HCT116 (cell line): ENCODE data around the gene CYREN. TPM values are rescaled to one million over a fixed set of nuclear protein-coding genes. Genes with fewer than 3 reads are reported as not detected.

Experiments used
- ATAC-seq: fragments of 200-7000 bp; cut with Tn5 transposase; 2 replicates; pipeline ENCODE4 v1.9.1; 2020; ENCODE audit warnings: mild to moderate bottlenecking, moderate library complexity
- BruUV-seq: library from RNA; stranded (reverse); fragments of 400-500 nt; replicated peaks from 2 replicates; lab custom pipeline; 2021; lab: Mats Ljungman, UMichigan
- CTCF ChIA-PET: fragments of 300-600 bp; sonication (Branson Sonifier 250); formaldehyde crosslinking; loops from one replicate; lab custom pipeline; 2021; ENCODE audit warnings: antibody characterized with exemption; lab: Charles Lee
- POLR2A ChIA-PET: fragments of 300-600, 350-600 bp; sonication (Branson Sonifier 250); formaldehyde crosslinking; loops from one replicate; lab custom pipeline; 2021; ENCODE audit warnings: antibody characterized with exemption; lab: Charles Lee
- RAD21 ChIA-PET, 2 experiments: fragments of 300-600 bp; sonication (Branson Sonifier 250); formaldehyde crosslinking; loops; one replicate each; lab custom pipeline; 2023; ENCODE audit warnings: low total read pairs in 2 of 2; ENCODE audit not compliant: uncharacterized antibody in 2 of 2, unreplicated experiment in 2 of 2, low non-redundant PET in 1 of 2; lab: Charles Lee
- DNase-seq: peaks from one replicate; pipeline ENCODE4 v3.0.0-alpha.2; 2010; ENCODE audit warnings: low read depth, low spot score
- H2AFZ ChIP-seq: fragments of 200-600 bp; shearing (Covaris generic), sonication (generic); 2 replicates; pipeline ENCODE4 v1.6.1; 2017; ENCODE audit warnings: low read depth, mixed run types, mixed read lengths, antibody characterized with exemption, low read length; ENCODE audit not compliant: poor library complexity, severe bottlenecking
- H3K27ac ChIP-seq: 2 replicates; pipeline ENCODE4 v1.5.1; 2012; ENCODE audit warnings: low read depth, low read length
- H3K27me3 ChIP-seq: fragments of 200-600 bp; sonication (generic); 2 replicates; pipeline ENCODE4 v1.6.1; 2016; ENCODE audit warnings: mixed run types, low read length, mixed read lengths; ENCODE audit not compliant: insufficient read depth
- H3K36me3 ChIP-seq, 2 experiments: fragments of 200-500 bp in 1 of 2; fragments of 200-600 bp in 1 of 2; sonication (Bioruptor generic) in 1 of 2; sonication (generic) in 1 of 2; 2 replicates each; pipeline versions ENCODE4 v1.5.1 to v1.6.1; 2014 to 2016; ENCODE audit warnings: low read length in 2 of 2, inconsistent platforms in 1 of 2, mixed read lengths in 1 of 2, mixed run types in 1 of 2; ENCODE audit not compliant: insufficient read depth in 2 of 2, control insufficient read depth in 1 of 2
- H3K4me1 ChIP-seq, 2 experiments: fragments of 200-600 bp in 1 of 2; sonication (generic) in 1 of 2; 2 replicates each; pipeline versions ENCODE4 v1.5.1 to v1.6.1; 2012 to 2017; ENCODE audit warnings: low read length in 2 of 2, inconsistent platforms in 1 of 2, mild to moderate bottlenecking in 1 of 2, mixed read lengths in 1 of 2, mixed run types in 1 of 2, moderate library complexity in 1 of 2; ENCODE audit not compliant: insufficient read depth in 2 of 2, control insufficient read depth in 1 of 2
- H3K4me2 ChIP-seq: fragments of 200-600 bp; sonication (generic); 2 replicates; pipeline ENCODE4 v1.6.1; 2017; ENCODE audit warnings: mixed run types, low read length, mixed read lengths
- H3K4me3 ChIP-seq, 2 experiments: fragments of 200-600 bp in 1 of 2; sonication (generic) in 1 of 2; replicated peaks in 1 of 2; 2 replicates each; pipeline ENCODE4 v1.5.1; 2011 to 2016; ENCODE audit warnings: low read length in 2 of 2, control low read depth in 1 of 2, low read depth in 1 of 2, mild to moderate bottlenecking in 1 of 2, mixed read lengths in 1 of 2, mixed run types in 1 of 2
- H3K79me2 ChIP-seq: fragments of 200-600 bp; sonication (generic); 2 replicates; pipeline ENCODE4 v1.6.1; 2017; ENCODE audit warnings: mild to moderate bottlenecking, mixed run types, low read length, moderate library complexity, mixed read lengths; ENCODE audit not compliant: insufficient read depth
- H3K9ac ChIP-seq: fragments of 200-600 bp; sonication (generic); 2 replicates; pipeline ENCODE4 v1.6.1; 2016; ENCODE audit warnings: low read length, mixed read lengths
- H3K9me2 ChIP-seq: fragments of 200-600 bp; sonication (generic), shearing (Covaris generic); 2 replicates; pipeline ENCODE4 v1.6.1; 2017; ENCODE audit warnings: mixed run types, mild to moderate bottlenecking, moderate library complexity; ENCODE audit not compliant: insufficient read depth
- H3K9me3 ChIP-seq, 2 experiments: fragments of 200-500 bp in 1 of 2; fragments of 200-600 bp in 1 of 2; sonication (Bioruptor generic) in 1 of 2; sonication (generic) in 1 of 2; 2 replicates each; pipeline ENCODE4 v1.6.1; 2014 to 2017; ENCODE audit warnings: low read length in 2 of 2, mixed read lengths in 2 of 2, inconsistent platforms in 1 of 2, low read depth in 1 of 2, mild to moderate bottlenecking in 1 of 2, mixed run types in 1 of 2, moderate library complexity in 1 of 2; ENCODE audit not compliant: control insufficient read depth in 1 of 2, insufficient read depth in 1 of 2
- H4K20me1 ChIP-seq: fragments of 200-600 bp; sonication (generic), shearing (Covaris generic); 2 replicates; pipeline ENCODE4 v1.6.1; 2017; ENCODE audit warnings: mixed run types, mild to moderate bottlenecking, moderate library complexity; ENCODE audit not compliant: insufficient read depth
- CBX3 ChIP-seq: IDR thresholded peaks from 2 replicates; pipeline ENCODE4 v1.6.1; 2012; ENCODE audit warnings: low read depth
- EGR1 ChIP-seq: IDR thresholded peaks from 2 replicates; pipeline ENCODE4 v1.6.1; 2012; ENCODE audit warnings: low read depth
- ELF1 ChIP-seq: IDR thresholded peaks from 2 replicates; pipeline ENCODE4 v1.6.1; 2012; ENCODE audit warnings: low read depth, borderline replicate concordance
- FOSL1 ChIP-seq: IDR thresholded peaks from 2 replicates; pipeline ENCODE4 v1.6.1; 2012; ENCODE audit warnings: low read depth
- MAX ChIP-seq: IDR thresholded peaks from 2 replicates; pipeline ENCODE4 v1.6.1; 2012
- SIN3A ChIP-seq: IDR thresholded peaks from 2 replicates; pipeline ENCODE4 v1.6.1; 2012; ENCODE audit warnings: low read depth
- SP1 ChIP-seq: IDR thresholded peaks from 2 replicates; pipeline ENCODE4 v1.6.1; 2012; ENCODE audit warnings: low read depth
- TCF7L2 ChIP-seq: IDR thresholded peaks from 2 replicates; pipeline ENCODE4 v1.7.0; 2011; ENCODE audit warnings: borderline replicate concordance, inconsistent platforms; ENCODE audit not compliant: insufficient read depth, insufficient read length; ENCODE audit errors: extremely low read depth
- ZBTB33 ChIP-seq: IDR thresholded peaks from 2 replicates; pipeline ENCODE4 v1.6.1; 2011; ENCODE audit warnings: mild to moderate bottlenecking, low read length, moderate library complexity; ENCODE audit not compliant: insufficient replicate concordance; ENCODE audit errors: extremely low read depth
- ZNF274 ChIP-seq: fragments of 200-500 bp; sonication (Bioruptor generic); IDR thresholded peaks from 2 replicates; pipeline ENCODE4 v1.6.1; 2014; ENCODE audit warnings: mild to moderate bottlenecking, low read depth, low read length, inconsistent platforms
- intact Hi-C: fragments of 100-400 bp; cut with micrococcal nuclease; formaldehyde crosslinking; loops from 2 replicates; pipeline ENCODE4 v1.10.0; 2022
- total RNA-seq: library from RNA; stranded (reverse); gene quantifications from one replicate; pipeline ENCODE4 v1.2.1, GENCODE V29; 2021; ENCODE audit not compliant: unreplicated experiment

CYREN gene
- total RNA-seq, 1 experiment from 2014 or later, result 54.5 TPM

GRCh38 chr7:135159359-135160085 is 11.0 kb downstream of the CYREN start:
- ChIA-PET POLR2A (interaction anchor here (2.1 kb wide), 1 partner anchor 10 kb away, joined by 12 read pairs; no protein-coding TSS in a partner anchor), RAD21 (no interaction called here), CTCF (interaction anchor here (1.9 kb wide), 1 partner anchor 10 kb away, joined by 25 read pairs; no protein-coding TSS in a partner anchor)
- TF ChIP-seq EGR1 (no peak), SP1 (0 out of 2 replicates have a peak, but pooled peaks have one; percentile 10)
- peaks cover 0 to 3% of the 10 kb centered on the region in 2 experiments; a peak in 1 of 4 replicates for H3K36me3 ChIP-seq
- no peak for DNase-seq
- no peaks in the 10 kb centered on the region for H3K27me3 ChIP-seq
- no peak overlapping the region for H3K4me3 ChIP-seq
- H3K79me2 ChIP-seq, result no peaks in the 10 kb centered on the region
- peak overlapping the region; percentile 31; the same call in 1 of the 2 replicates for H3K9ac ChIP-seq
- intact Hi-C loops, result loop anchor here (10.0 kb wide), 2 partner anchors 265 to 465 kb away; no protein-coding TSS in a partner anchor
- peak overlapping the region; percentile 50; the same call in 1 of the 2 replicates for H3K27ac ChIP-seq
- ATAC-seq, result no peak
- no TSS peak for BruUV-seq
- H3K9me2 ChIP-seq, result no peaks in the 10 kb centered on the region
- H3K9me3 ChIP-seq, result peaks cover 5 to 11% of the 10 kb centered on the region in 2 experiments
- H3K4me2 ChIP-seq, result peak overlapping the region; percentile 29
- H2AFZ ChIP-seq, result no peak overlapping the region
- peaks cover 18 to 23% of the 10 kb centered on the region in 2 experiments for H3K4me1 ChIP-seq
- no peaks in the 10 kb centered on the region for H4K20me1 ChIP-seq

- no peak overlapping the region for H3K9ac ChIP-seq
- TF ChIP-seq CBX3 (no peak), TCF7L2 (no peak), ZBTB33 (no peak), FOSL1 (no peak), ELF1 (no peak), MAX (no peak), SIN3A (no peak), ZNF274 (no peak)
- no peaks in the 10 kb centered on the region for H3K27me3 ChIP-seq
- ChIA-PET RAD21 (no interaction called here), POLR2A (no interaction called here), CTCF (no interaction called here)
- no peak overlapping the region for H3K27ac ChIP-seq
- no peak overlapping the region for H3K4me3 ChIP-seq
- H3K4me2 ChIP-seq, result no peak overlapping the region
- ATAC-seq, result no peak
- peaks cover 5 to 11% of the 10 kb centered on the region in 2 experiments for H3K9me3 ChIP-seq
- no peaks in the 10 kb centered on the region for H4K20me1 ChIP-seq
- intact Hi-C loops, result no loop called here
- no peak overlapping the region for H2AFZ ChIP-seq
- no peak for DNase-seq
- no peaks in the 10 kb centered on the region for H3K9me2 ChIP-seq
- no peaks in the 10 kb centered on the region for H3K79me2 ChIP-seq
- no TSS peak for BruUV-seq
- peaks cover 0 to under 1% of the 10 kb centered on the region in 2 experiments; a peak in 1 of 4 replicates for H3K36me3 ChIP-seq
- peaks cover 18 to 23% of the 10 kb centered on the region in 2 experiments for H3K4me1 ChIP-seq
These were observed 11.6 kb downstream of the CYREN start for GRCh38 chr7:135158874-135159273.
